Stromal cell of bone marrow (primary cell): ENCODE results near the gene PPARA.

Source experiments
- DNase-seq: peaks from one replicate; pipeline ENCODE4 v3.0.0-alpha.2; 2012; ENCODE audit warnings: low read depth

PPARA gene

DNA sequence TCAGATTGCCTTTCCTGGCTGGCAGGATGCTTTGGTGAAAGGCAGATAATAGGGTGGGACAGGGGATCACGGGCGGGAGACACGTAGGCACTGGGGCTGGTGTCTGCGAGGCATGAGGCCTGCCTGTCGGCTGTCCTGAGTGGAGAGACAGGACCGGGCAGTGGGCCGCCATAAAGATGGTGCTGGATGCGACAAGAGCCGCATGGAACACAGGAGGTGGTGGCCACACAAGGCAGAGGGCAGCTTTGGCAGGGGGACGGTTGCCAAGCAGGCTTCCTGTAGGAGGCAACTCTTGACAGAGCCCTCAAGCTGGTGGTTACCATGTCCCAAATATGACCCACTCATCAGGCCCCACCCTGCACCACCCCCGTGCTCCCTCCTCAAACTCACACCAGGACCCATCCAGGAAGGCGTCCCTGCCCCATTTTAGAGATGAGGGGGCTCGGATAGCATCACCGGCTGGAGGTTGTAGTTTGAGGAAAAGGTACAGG is 4.9 kb upstream of the PPARA start:
- DNase-seq: no peak

- no peak for DNase-seq
Measured at GRCh38 chr22:46145896-46146295, 4.4 kb upstream of the PPARA start.

GRCh38 chr22:46146329-46146728 is 4.0 kb upstream of the PPARA start:
- DNase-seq: no peak

GRCh38 chr22:46147061-46147460 is 3.3 kb upstream of the PPARA start:
- no peak for DNase-seq

GRCh38 chr22:46147471-46148267 is 2.7 kb upstream of the PPARA start:
- no peak for DNase-seq

GRCh38 chr22:46148336-46148735 is 2.0 kb upstream of the PPARA start:
- DNase-seq: no peak

DNA sequence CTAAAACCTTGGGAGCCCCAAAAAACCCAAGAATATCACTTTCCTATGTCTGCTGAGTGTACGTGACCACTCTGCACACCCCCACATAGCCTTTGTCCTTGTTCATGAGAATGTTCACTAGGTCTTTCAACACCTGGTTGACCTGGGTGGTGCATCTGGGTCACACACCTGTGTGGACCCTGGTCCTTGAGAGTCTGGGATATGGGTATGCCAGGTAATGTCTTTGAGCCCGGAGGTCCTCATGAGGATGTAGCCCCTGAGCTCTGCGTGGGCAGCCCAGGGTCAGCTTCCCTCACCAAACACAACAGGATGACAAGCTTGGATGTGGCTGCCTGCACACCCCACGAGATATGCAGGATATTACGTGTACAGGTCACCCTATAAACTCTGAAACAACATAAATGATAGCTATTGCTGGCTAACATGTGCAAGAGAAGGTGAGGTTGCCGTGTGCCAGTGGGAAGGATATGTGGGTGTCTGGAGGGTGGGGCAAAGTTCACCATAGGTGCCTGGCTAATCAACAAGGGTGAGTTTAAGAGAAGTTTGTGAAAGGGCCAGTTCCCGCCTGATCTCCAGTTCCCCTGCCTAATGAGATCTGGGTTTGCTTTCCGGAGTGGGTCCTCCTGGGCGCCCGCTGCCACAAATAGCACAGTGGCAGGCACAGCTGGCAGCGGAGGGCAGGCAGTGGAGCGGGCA is 1.4 kb upstream of the PPARA start:
- no peak for DNase-seq

DNA sequence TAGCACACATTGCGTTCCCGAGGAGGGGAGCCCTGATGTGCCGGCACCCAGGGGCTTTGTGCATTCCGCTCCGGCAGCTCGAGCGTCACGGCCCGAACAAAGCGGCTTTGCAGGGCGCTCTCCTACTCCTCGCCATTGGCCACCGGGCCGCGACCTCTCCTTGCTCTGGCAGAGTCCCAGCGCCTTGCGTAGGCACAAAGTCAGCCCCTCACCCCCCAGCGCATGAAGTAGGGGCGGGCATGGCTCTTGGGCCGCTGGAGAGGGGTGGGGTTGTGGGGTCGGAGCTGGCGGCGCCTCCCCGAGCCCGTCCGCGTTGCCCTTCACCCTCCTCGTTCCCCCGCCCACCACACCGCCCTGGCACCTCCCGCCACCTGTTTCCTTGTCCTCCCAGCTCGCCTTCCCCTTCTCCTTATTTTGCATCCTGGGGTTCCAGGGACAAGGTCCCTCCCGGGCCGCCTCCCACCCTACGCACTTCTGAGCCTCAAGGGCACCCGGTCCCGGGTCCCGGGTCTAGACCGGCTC is 753 bp upstream of the PPARA start:
- no peak for DNase-seq

- DNase-seq: no peak
Measured at GRCh38 chr22:46150655-46151477, 540 bp downstream of the PPARA start.

GRCh38 chr22:46153930-46154329 is 3.6 kb downstream of the PPARA start:
- DNase-seq: no peak

DNA sequence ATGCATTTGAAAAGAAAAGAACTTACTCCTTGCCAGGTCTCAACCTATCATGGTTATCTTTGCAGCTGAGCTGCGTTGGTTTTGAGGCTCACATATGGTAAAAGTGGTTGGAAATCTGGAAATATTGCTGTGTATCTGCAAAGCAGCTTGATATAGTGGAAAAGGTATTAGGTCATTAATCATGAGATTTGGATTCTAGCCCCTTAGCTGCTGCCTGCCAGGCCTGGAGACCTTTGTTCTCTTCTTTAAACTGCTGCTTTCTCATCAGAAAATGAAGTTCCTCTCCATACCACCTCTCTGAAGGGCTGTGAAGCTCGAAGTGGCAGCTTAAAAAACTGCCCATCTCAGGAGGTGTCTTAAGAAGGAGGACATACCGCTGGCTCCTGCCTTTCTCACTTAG is 5.7 kb downstream of the PPARA start:
- no peak for DNase-seq

DNA sequence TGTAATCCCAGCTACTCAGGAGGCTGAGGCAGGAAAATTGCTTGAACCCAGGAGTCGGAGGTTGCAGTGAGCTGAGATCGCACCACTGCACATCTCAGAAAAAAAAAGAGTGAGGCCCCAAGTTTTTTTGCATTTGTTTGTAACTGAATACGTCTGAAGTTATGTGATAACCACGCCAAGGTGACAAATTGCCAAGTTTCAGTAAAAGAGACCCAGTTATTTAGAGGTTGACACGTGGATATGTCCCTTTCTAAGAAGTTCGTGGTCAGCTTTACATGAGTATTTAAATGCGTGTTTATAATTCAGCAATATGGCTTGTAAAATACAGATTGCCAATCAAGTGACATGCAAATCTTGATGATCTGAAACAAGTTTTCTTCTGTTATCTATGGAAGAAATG is 8.0 kb downstream of the PPARA start:
- DNase-seq: no peak

GRCh38 chr22:46159212-46159611 is 8.9 kb downstream of the PPARA start:
- DNase-seq: no peak

GRCh38 chr22:46159777-46160176 is 9.5 kb downstream of the PPARA start:
- DNase-seq: no peak

- DNase-seq: no peak
Measured at GRCh38 chr22:46162285-46162684, 12.0 kb downstream of the PPARA start.

DNA sequence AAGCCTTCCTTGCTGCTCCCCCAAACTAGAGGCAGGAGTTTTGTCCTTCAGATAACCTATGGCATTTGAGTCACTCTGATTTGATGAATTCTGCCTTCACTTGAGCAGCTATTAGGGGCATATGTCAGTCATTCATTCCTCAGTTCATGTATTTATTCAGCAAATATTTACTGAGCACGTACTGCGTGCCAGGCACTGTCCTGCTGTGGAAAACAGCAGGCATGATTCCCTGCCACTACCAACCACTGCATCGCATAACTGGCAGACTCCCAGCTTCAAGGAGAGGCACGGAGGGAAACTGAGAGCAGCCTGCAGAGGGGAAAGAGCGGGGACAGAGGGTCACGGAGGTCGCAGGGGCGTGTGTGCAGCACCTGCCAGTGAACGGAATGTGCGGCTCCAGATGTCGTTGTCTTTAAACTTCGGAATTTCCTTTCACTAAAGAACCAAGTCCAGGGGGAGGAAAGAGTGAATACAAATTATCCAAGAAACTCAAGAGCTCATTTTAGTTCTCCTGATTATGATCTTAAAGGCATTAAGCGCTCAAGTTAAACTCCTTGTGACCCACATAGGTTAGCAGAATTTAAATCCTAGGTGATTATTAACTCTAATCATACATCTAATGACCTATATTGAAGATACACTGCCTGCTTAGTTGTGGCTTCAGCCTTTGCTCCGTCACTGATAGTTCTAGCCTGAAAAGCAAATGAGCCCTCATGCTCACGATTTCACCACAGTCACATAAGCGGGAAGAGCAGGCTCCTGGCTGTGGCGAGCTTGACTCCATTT is 12.6 kb downstream of the PPARA start:
- DNase-seq: no peak

DNA sequence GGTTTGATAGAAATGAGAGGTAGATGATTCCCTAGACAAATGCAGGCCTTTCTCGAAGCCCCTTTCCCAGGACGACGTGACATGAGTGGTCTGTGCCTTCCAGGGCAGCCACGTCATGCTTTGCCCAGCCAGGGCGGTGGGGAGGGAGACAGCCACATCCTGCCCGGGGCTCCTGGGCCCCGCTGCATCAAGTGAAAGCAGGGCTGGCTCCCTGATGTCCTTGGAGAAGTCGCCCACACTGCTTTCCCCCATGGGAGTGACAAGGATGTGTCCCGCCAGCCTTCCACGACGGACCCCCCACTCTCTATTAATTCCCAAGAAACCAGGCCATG is 13.2 kb downstream of the PPARA start:
- DNase-seq: no peak

- no peak for DNase-seq
Measured at GRCh38 chr22:46165977-46166376, 15.7 kb downstream of the PPARA start.

DNA sequence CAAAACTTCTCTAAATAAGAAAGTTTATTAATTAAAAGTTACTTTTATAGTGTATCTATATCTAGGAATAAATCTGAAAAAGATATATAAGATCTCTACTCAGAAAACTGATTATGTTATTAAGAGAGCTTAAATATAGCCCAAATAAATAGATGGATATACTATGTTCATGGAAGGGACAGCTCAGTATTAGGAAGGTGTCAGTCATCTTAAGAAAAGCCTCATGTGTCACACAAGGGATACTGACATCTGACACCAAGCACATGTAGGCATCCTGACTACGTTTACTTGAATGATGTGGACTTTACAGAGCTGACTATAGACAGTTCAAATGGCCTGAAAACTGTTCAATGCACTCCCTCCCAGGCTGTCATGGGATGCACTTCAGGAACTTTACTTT is 19.3 kb downstream of the PPARA start:
- no peak for DNase-seq

DNA sequence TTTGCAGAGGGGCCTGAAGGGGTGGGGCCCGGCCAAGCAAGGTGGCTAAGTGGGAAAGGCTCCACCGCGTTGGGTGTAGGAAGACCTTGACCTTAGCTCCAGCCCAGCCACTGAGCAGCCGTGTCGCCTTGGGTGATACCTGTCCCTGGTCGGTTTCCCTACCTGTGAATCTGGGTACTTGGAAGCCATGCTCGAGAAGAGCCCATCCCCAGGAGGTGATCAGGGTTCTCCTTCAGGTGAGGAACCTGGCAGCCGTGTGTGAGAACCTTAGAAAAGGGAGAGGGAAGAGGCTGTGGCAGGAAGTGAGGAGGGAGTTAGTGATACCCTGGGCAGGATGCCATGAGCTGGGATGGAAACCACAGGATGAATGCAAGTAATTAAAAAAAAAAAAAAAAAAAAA is 21.6 kb downstream of the PPARA start:
- peak; percentile 54 for DNase-seq

DNA sequence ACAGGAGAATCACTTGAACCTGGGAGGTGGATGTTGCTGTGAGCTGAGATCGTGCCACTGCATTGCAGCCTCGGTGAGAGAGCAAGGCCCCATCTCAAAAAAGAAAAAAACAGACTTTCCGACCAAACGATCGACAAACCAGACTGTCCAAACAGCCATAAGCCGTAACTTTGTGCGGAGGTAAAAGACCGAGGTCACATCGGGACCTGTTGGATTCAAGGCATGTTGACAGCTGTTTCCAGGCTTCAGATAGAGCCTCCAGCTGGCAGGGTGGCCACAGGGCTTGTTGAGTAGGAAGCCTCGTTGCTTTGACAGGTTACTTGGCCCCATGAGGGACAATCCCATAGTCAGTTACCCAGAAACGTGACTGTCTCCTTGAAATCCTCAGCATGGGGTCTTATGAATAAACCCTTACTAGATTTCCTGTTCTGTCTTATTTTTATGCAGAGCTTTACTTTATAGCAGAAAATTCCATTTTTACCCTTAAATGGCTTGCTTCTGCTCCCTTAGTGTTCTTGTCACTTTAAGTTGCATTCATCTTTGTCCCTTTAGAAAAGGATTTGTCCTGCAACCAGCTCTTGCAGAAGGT is 22.3 kb downstream of the PPARA start:
- DNase-seq: no peak
